Neuronal stem cell (in vitro differentiated cells): ENCODE data around the gene SIMC1.
"Not testable (repeated sequence)": the region's sequence is repeated elsewhere in the genome, so short reads cannot be mapped to it uniquely, and the experiment has no call there.

Experiments used
- DNase-seq: peaks from one replicate; pipeline ENCODE4 v3.0.0-alpha.2; 2013; ENCODE audit warnings: low spot score
- H2AFZ ChIP-seq: one replicate; pipeline ENCODE4 v1.6.1; 2013; ENCODE audit warnings: mild to moderate bottlenecking, low read length, inconsistent platforms
- H2AK5ac ChIP-seq: 2 replicates; pipeline ENCODE4 v1.6.1; 2013; ENCODE audit warnings: low read depth, mild to moderate bottlenecking, inconsistent platforms, low read length, moderate library complexity, mixed read lengths
- H2BK120ac ChIP-seq: 2 replicates; pipeline ENCODE4 v1.6.1; 2013; ENCODE audit warnings: low read depth, mild to moderate bottlenecking, inconsistent platforms, low read length, moderate library complexity, mixed read lengths
- H2BK12ac ChIP-seq: one replicate; pipeline ENCODE4 v1.6.1; 2013; ENCODE audit warnings: low read length, inconsistent platforms
- H2BK15ac ChIP-seq: 2 replicates; pipeline ENCODE4 v1.6.1; 2013; ENCODE audit warnings: mild to moderate bottlenecking, low read length, inconsistent platforms, mixed read lengths
- H2BK5ac ChIP-seq: one replicate; pipeline ENCODE4 v1.6.1; 2013; ENCODE audit warnings: inconsistent platforms, mild to moderate bottlenecking, low read length, moderate library complexity
- H3K14ac ChIP-seq: one replicate; pipeline ENCODE4 v1.6.1; 2013; ENCODE audit warnings: low read length, inconsistent platforms
- H3K18ac ChIP-seq: 2 replicates; pipeline ENCODE4 v1.6.1; 2013; ENCODE audit warnings: low read length, inconsistent platforms
- H3K23ac ChIP-seq: 2 replicates; pipeline ENCODE4 v1.6.1; 2013; ENCODE audit warnings: low read depth, mild to moderate bottlenecking, mixed read lengths, low read length, inconsistent platforms; ENCODE audit not compliant: poor library complexity
- H3K27ac ChIP-seq: replicated peaks from 3 replicates; pipeline ENCODE4 v1.5.1; 2013; ENCODE audit warnings: low read length, inconsistent platforms
- H3K27me3 ChIP-seq, 3 experiments: 2 replicates each; pipeline ENCODE4 v1.6.1; 2013; ENCODE audit warnings: low read length in 3 of 3, mild to moderate bottlenecking in 2 of 3, inconsistent platforms in 1 of 3, low read depth in 1 of 3, mixed read lengths in 1 of 3, moderate library complexity in 1 of 3; ENCODE audit not compliant: control insufficient read depth in 3 of 3, insufficient read depth in 3 of 3
- H3K36me3 ChIP-seq, 2 donors: replicated peaks in 1 of 2; 2 replicates each; pipeline ENCODE4 v1.6.1; 2013; ENCODE audit warnings: low read length in 2 of 2; ENCODE audit not compliant: control insufficient read depth in 2 of 2, insufficient read depth in 2 of 2
- H3K4ac ChIP-seq: 2 replicates; pipeline ENCODE4 v1.6.1; 2013; ENCODE audit warnings: inconsistent platforms, mild to moderate bottlenecking, low read length, moderate library complexity
- H3K4me1 ChIP-seq, 2 donors: 1 replicate in 1 of 2; 2 replicates in 1 of 2; pipeline ENCODE4 v1.6.1; 2013; ENCODE audit warnings: low read length in 2 of 2, low read depth in 1 of 2; ENCODE audit not compliant: control insufficient read depth in 2 of 2, insufficient read depth in 1 of 2
- H3K4me2 ChIP-seq: one replicate; pipeline ENCODE4 v1.6.1; 2013; ENCODE audit warnings: mild to moderate bottlenecking, low read length, inconsistent platforms; ENCODE audit not compliant: insufficient read depth, poor library complexity, severe bottlenecking
- H3K4me3 ChIP-seq, 2 donors: 2 replicates each; pipeline ENCODE4 v1.5.1; 2013; ENCODE audit warnings: low read length in 2 of 2, mild to moderate bottlenecking in 2 of 2, inconsistent platforms in 1 of 2, moderate library complexity in 1 of 2
- H3K79me1 ChIP-seq: one replicate; pipeline ENCODE4 v1.6.1; 2013; ENCODE audit warnings: low read depth, mild to moderate bottlenecking, inconsistent platforms, low read length, moderate library complexity
- H3K9ac ChIP-seq: one replicate; pipeline ENCODE4 v1.6.1; 2013; ENCODE audit warnings: mild to moderate bottlenecking, low read depth, low read length, inconsistent platforms; ENCODE audit not compliant: poor library complexity
- H3K9me3 ChIP-seq, 2 donors: replicated peaks in 1 of 2; 2 replicates each; pipeline versions ENCODE3 to v1.6.1; 2013; ENCODE audit warnings: low read length in 2 of 2, mild to moderate bottlenecking in 2 of 2, inconsistent platforms in 1 of 2, low read depth in 1 of 2, mixed read lengths in 1 of 2, moderate library complexity in 1 of 2; ENCODE audit not compliant: control insufficient read depth in 2 of 2, insufficient read depth in 1 of 2
- H4K8ac ChIP-seq: one replicate; pipeline ENCODE4 v1.6.1; 2013; ENCODE audit warnings: low read depth, mild to moderate bottlenecking, inconsistent platforms, low read length, moderate library complexity
- H4K91ac ChIP-seq: one replicate; pipeline ENCODE4 v1.6.1; 2013; ENCODE audit warnings: low read length, low read depth, mild to moderate bottlenecking, inconsistent platforms; ENCODE audit not compliant: poor library complexity
- WGBS, 2 donors: extraction: QIAGEN DNeasy Blood & Tissue Kit; methylation state at CpG; one replicate each; pipeline ENCODE4 v1.1.7; 2013; ENCODE audit warnings: missing lambda C conversion rate in 2 of 2, mixed read lengths in 1 of 2; ENCODE audit not compliant: insufficient read length in 2 of 2, insufficient replicate concordance in 1 of 2; ENCODE audit errors: extremely low coverage in 2 of 2; 5-methylcytosine and 5-hydroxymethylcytosine counted together

SIMC1 gene

DNA sequence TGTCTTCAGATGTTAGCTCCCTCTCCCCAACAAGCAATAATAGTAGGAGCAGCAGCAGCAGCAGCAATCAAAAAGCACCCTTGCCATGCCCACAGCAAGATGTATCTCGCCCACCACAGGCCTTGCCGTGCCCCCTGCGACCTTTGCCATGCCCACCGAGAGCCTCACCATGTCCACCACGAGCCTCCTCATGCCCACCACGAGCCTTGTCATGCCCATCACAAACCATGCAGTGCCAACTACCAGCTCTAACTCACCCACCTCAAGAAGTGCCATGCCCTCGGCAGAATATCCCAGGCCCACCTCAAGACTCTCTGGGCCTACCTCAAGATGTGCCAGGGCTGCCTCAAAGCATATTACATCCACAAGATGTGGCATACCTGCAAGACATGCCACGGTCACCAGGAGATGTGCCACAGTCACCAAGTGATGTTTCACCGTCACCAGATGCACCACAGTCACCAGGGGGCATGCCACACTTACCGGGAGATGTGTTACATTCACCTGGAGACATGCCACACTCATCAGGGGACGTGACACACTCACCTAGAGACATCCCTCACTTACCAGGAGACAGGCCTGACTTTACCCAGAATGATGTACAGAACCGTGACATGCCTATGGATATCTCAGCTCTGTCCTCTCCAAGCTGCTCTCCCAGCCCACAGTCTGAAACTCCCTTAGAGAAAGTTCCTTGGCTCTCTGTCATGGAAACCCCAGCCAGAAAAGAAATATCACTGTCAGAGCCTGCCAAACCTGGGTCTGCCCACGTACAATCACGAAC is 52.0 kb downstream of the SIMC1 start:
- H3K27ac ChIP-seq, H3K79me1 ChIP-seq, DNase-seq, H2BK15ac ChIP-seq, H2AK5ac ChIP-seq, H2BK120ac ChIP-seq, H3K4me2 ChIP-seq, H3K4me1 ChIP-seq, H4K8ac ChIP-seq, H3K4me3 ChIP-seq, H3K23ac ChIP-seq, H3K9me3 ChIP-seq, H3K4ac ChIP-seq, H2AFZ ChIP-seq, H4K91ac ChIP-seq, H3K18ac ChIP-seq, H3K27me3 ChIP-seq, H2BK12ac ChIP-seq, H2BK5ac ChIP-seq, H3K9ac ChIP-seq, H3K14ac ChIP-seq: not testable (repeated sequence)
- H3K36me3 ChIP-seq, result peaks cover 0 to 15% of the 10 kb centered on the region in 2 donors
- no CpG with 5 or more reads among the region's 14 CpGs for WGBS, 2 donors

DNA sequence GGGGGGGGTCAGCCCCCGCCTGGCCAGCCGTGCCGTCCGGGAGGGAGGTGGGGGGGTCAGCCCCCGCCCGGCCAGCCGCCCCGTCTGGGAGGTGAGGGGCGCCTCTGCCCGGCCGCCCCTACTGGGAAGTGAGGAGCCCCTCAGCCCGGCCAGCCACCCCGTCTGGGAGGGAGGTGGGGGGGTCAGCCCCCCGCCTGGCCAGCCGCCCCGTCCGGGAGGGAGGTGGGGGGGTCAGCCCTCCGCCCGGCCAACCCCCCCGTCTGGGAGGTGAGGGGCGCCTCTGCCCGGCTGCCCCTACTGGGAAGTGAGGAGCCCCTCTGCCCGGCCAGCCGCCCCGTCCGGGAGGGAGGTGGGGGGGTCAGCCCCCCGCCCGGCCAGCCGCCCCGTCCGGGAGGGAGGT is 67.1 kb downstream of the SIMC1 start:
- H3K36me3 ChIP-seq, result peaks cover 2 to 56% of the 10 kb centered on the region in 2 donors
- DNase-seq, H3K4ac ChIP-seq, H2BK15ac ChIP-seq, H2BK12ac ChIP-seq, H2AFZ ChIP-seq, H2BK120ac ChIP-seq, H3K79me1 ChIP-seq, H3K14ac ChIP-seq, H3K27ac ChIP-seq, H4K8ac ChIP-seq, H3K4me1 ChIP-seq, H3K23ac ChIP-seq, H3K27me3 ChIP-seq, H3K9ac ChIP-seq, H3K18ac ChIP-seq, H2AK5ac ChIP-seq, H3K4me3 ChIP-seq, H3K4me2 ChIP-seq, H4K91ac ChIP-seq, H2BK5ac ChIP-seq: not testable (repeated sequence)
- no CpG with 5 or more reads among the region's 31 CpGs for WGBS, 2 donors
- H3K9me3 ChIP-seq, result peaks cover 2 to 13% of the 10 kb centered on the region in 2 donors

DNA sequence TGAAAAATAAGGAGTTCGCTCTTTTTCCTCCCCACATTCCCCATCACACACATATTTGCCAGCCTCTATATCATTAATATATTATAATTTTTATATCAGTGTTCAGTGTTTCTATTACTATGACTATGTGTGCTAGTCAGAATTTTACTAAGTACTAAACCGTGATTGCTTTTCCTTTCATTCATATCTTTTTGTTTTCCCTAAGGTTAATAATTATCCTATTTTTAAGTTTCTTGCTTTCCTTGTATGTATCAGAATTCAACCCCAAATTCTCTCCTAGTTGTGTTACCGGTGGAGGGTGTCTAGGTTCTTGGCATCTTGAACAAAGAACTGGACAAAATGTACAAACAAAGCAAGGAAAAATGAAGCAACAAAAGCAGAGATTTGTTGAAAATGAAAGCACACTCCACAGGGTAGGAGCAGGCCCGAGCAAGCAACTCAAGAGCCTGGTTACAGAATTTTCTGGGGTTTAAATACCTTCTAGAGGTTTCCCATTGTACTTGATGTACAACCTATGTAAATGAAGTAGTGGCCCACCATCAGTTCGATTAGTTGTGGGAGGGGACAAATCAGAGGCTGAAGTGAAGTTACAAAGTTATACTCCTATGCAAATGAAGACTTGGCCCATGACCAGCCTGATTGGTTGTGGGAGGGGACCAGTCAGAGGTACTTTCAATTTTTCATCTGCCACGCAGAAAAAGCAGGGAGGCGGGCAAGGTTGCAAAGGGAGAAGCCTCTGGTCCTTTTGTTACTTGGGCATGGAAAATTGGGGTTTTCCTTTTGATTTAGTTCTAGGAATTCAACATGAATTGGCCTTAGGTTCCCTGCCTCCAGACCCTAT is 79.5 kb downstream of the SIMC1 start:
- Histone ChIP-seq H3K4ac (no peak overlapping the region), H3K79me1 (no peaks in the 10 kb centered on the region), H2BK12ac (no peak overlapping the region), H3K9me3 (no peaks in the 10 kb centered on the region), H4K8ac (no peak overlapping the region), H3K4me2 (no peak overlapping the region), H3K27ac (no peak overlapping the region), H2BK5ac (no peak overlapping the region), H4K91ac (no peak overlapping the region), H3K36me3 (peaks cover 11 to 88% of the 10 kb centered on the region in 2 donors), H3K4me1 (no peaks in the 10 kb centered on the region), H3K23ac (no peak overlapping the region), H2AK5ac (no peak overlapping the region), H3K27me3 (no peaks in the 10 kb centered on the region), H2BK15ac (no peak overlapping the region), H2AFZ (no peak overlapping the region), H3K14ac (no peak overlapping the region), H3K9ac (no peak overlapping the region), H3K18ac (no peak overlapping the region), H2BK120ac (no peak overlapping the region), H3K4me3 (no peak overlapping the region)
- DNase-seq, result no peak
- no CpG with 5 or more reads among the region's 7 CpGs for WGBS, 2 donors
